HL-60 (cell line): ENCODE results near the gene MEN1.

Experiments used
- CTCF ChIP-seq: IDR thresholded peaks from one replicate; pipeline ENCODE4 v1.5.1; 2011; ENCODE audit warnings: low read length, control low read depth, inconsistent platforms; ENCODE audit not compliant: insufficient read depth
- SPI1 ChIP-seq: IDR thresholded peaks from 2 replicates; pipeline ENCODE4 v1.6.1; 2012; ENCODE audit warnings: low read depth, mild to moderate bottlenecking, borderline replicate concordance
- TF ChIP-seq, protein P1 (sequence below): IDR thresholded peaks from 2 replicates; pipeline ENCODE4 v1.6.1; 2012; ENCODE audit warnings: low read depth; ENCODE audit not compliant: insufficient replicate concordance

GRCh38 chr11:64850979-64851567, 40.7 kb upstream of the MEN1 start:
- TF ChIP-seq CTCF (no peak), SPI1 (no peak)
- TF ChIP-seq, protein P1, sequence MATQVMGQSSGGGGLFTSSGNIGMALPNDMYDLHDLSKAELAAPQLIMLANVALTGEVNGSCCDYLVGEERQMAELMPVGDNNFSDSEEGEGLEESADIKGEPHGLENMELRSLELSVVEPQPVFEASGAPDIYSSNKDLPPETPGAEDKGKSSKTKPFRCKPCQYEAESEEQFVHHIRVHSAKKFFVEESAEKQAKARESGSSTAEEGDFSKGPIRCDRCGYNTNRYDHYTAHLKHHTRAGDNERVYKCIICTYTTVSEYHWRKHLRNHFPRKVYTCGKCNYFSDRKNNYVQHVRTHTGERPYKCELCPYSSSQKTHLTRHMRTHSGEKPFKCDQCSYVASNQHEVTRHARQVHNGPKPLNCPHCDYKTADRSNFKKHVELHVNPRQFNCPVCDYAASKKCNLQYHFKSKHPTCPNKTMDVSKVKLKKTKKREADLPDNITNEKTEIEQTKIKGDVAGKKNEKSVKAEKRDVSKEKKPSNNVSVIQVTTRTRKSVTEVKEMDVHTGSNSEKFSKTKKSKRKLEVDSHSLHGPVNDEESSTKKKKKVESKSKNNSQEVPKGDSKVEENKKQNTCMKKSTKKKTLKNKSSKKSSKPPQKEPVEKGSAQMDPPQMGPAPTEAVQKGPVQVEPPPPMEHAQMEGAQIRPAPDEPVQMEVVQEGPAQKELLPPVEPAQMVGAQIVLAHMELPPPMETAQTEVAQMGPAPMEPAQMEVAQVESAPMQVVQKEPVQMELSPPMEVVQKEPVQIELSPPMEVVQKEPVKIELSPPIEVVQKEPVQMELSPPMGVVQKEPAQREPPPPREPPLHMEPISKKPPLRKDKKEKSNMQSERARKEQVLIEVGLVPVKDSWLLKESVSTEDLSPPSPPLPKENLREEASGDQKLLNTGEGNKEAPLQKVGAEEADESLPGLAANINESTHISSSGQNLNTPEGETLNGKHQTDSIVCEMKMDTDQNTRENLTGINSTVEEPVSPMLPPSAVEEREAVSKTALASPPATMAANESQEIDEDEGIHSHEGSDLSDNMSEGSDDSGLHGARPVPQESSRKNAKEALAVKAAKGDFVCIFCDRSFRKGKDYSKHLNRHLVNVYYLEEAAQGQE: no peak
